ENCODE data around the gene CNOT10. TPM values are rescaled to one million over a fixed set of nuclear protein-coding genes. Genes with fewer than 3 reads are reported as not detected.

Gene CNOT10
- total and polyA plus RNA-seq, 4 experiments from 2014 or later: 33.6 to 47.6 (median 46.0) TPM

GRCh38 chr3:32691847-32692246 lies 6.9 kb downstream of the CNOT10 start:
- Mint-ChIP-seq H3K4me3 (no peak overlapping the region), H3K36me3 (peaks cover 12% of the 10 kb centered on the region in 2 donors), H3K9me3 (no peaks in the 10 kb centered on the region), H3K27me3 (no peaks in the 10 kb centered on the region), H3K27ac (no peak overlapping the region), H3K4me1 (peaks cover 19 to 46% (median 24%) of the 10 kb centered on the region in 4 donors)
- H3K4me3 ChIP-seq (ENCODE audit: low read length in 2 of 2): no peak overlapping the region
- no peak for DNase-seq
- no peaks in the 10 kb centered on the region for H3K9me3 ChIP-seq (ENCODE audit: control insufficient read depth in 1 of 2, low read length in 2 of 2)
- CTCF ChIA-PET (ENCODE audit: partially characterized antibody): interaction anchor here (0.8 kb wide), 1 partner anchor 182 kb away, joined by 3 read pairs; no protein-coding TSS in a partner anchor
- POLR2A ChIA-PET (ENCODE audit: partially characterized antibody): interaction anchor here (0.6 to 1.1 kb wide), 2 partner anchors 15 to 17 kb away, joined by 3 read pairs; no protein-coding TSS in a partner anchor
- intact Hi-C loops (cut with micrococcal nuclease): no loop called here
- no peaks in the 10 kb centered on the region for H3K36me3 ChIP-seq (ENCODE audit: insufficient read depth, low read length)
- no peaks in the 10 kb centered on the region for H3K27me3 ChIP-seq (ENCODE audit: insufficient read depth, low read length)
- H3K27ac ChIP-seq (ENCODE audit: low read depth, low read length): no peak overlapping the region
- peaks cover 16% of the 10 kb centered on the region for H3K4me1 ChIP-seq (ENCODE audit: insufficient read depth, low read length)

DNA sequence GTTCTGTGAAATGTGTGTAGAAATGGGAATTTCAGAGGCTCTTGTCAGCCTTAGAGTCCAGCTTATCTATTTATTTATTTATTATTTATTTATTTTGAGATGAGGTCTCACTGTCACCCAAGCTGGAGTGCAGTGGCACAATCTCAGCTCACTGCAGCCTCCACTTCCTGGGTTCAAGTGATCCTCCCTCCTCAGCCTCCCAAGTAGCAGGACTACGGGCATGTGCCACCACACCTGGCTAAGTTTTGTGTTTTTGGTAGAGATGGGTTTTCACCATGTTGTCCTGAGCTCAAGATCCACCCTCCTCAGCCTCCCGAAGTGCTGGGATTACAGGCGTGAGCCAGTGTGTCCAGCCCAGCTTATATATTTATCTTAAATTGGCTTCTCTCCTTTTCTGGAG lies 11.5 kb downstream of the CNOT10 start:
- DNase-seq: no peak
- CTCF ChIA-PET (ENCODE audit: partially characterized antibody): interaction anchor here (0.6 kb wide), 1 partner anchor 245 kb away, joined by 4 read pairs; no protein-coding TSS in a partner anchor
- H3K9me3 ChIP-seq (ENCODE audit: control insufficient read depth in 1 of 2, low read length in 2 of 2): no peaks in the 10 kb centered on the region
- Mint-ChIP-seq H3K36me3 (peaks cover 3 to 9% of the 10 kb centered on the region in 2 donors), H3K9me3 (no peaks in the 10 kb centered on the region), H3K4me1 (peaks cover 11 to 32% (median 17%) of the 10 kb centered on the region in 4 donors), H3K4me3 (peak overlapping the region in 1 of 8 donors; percentile 25), H3K27ac (no peak overlapping the region), H3K27me3 (no peaks in the 10 kb centered on the region)
- H3K4me3 ChIP-seq (ENCODE audit: low read length in 2 of 2): no peak overlapping the region
- H3K36me3 ChIP-seq (ENCODE audit: insufficient read depth, low read length): no peaks in the 10 kb centered on the region
- H3K27ac ChIP-seq (ENCODE audit: low read depth, low read length): no peak overlapping the region
- POLR2A ChIA-PET (ENCODE audit: partially characterized antibody): no interaction called here
- H3K27me3 ChIP-seq (ENCODE audit: insufficient read depth, low read length): no peaks in the 10 kb centered on the region
- intact Hi-C loops (cut with micrococcal nuclease): no loop called here
- peaks cover 8% of the 10 kb centered on the region for H3K4me1 ChIP-seq (ENCODE audit: insufficient read depth, low read length)

- H3K9me3 ChIP-seq (ENCODE audit: control insufficient read depth in 1 of 2, low read length in 2 of 2): no peaks in the 10 kb centered on the region
- Mint-ChIP-seq H3K4me3 (no peak overlapping the region), H3K27me3 (no peaks in the 10 kb centered on the region), H3K36me3 (peaks cover 8 to 12% of the 10 kb centered on the region in 2 donors), H3K9me3 (no peaks in the 10 kb centered on the region), H3K4me1 (peaks cover 20 to 34% (median 22%) of the 10 kb centered on the region in 4 donors), H3K27ac (no peak overlapping the region)
- no peak for DNase-seq
- ChIA-PET CTCF (ENCODE audit: partially characterized antibody) (interaction anchor here (1.0 kb wide), 1 partner anchor 10 kb away, joined by 3 read pairs; no protein-coding TSS in a partner anchor), POLR2A (ENCODE audit: partially characterized antibody) (interaction anchor here (1.0 kb wide), 1 partner anchor 13 kb away, joined by 3 read pairs; the partner anchor contains the start of gene CNOT10)
- H3K27me3 ChIP-seq (ENCODE audit: insufficient read depth, low read length): no peaks in the 10 kb centered on the region
- H3K4me1 ChIP-seq (ENCODE audit: insufficient read depth, low read length): peaks cover 3% of the 10 kb centered on the region
- intact Hi-C loops (cut with micrococcal nuclease): no loop called here
- H3K4me3 ChIP-seq (ENCODE audit: low read length in 2 of 2): no peak overlapping the region
- H3K36me3 ChIP-seq (ENCODE audit: insufficient read depth, low read length): no peaks in the 10 kb centered on the region
- no peak overlapping the region for H3K27ac ChIP-seq (ENCODE audit: low read depth, low read length)
Measured at GRCh38 chr3:32698506-32698905, 13.5 kb downstream of the CNOT10 start.

DNA sequence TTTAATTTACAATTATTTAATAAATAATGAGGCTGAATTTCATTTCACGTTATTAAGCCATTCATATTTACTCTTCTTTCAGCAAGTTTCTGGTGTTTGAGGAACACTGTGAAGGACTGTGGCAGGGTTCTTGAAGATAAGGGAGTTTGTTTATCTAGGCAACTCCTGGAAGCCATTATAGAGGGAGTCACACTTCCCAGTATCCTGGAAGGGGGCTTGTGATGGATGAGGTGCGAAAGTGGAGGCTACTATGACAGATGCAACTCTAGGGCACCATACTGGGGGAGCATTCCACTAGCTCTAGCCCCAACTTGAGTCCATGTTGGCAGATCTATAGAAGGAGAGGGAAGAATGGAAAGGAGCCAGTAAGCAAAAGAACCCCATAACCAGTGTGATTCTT lies 14.4 kb downstream of the CNOT10 start:
- no peak for DNase-seq
- peaks cover 21 to 37% (median 25%) of the 10 kb centered on the region in 4 donors for H3K4me1 Mint-ChIP-seq
- no peaks in the 10 kb centered on the region for H3K9me3 ChIP-seq (ENCODE audit: control insufficient read depth in 1 of 2, low read length in 2 of 2)
- no peak overlapping the region for H3K4me3 ChIP-seq (ENCODE audit: low read length in 2 of 2)
- H3K4me3 Mint-ChIP-seq: no peak overlapping the region
- H3K36me3 Mint-ChIP-seq: peaks cover 11 to 13% of the 10 kb centered on the region in 2 donors
- intact Hi-C loops (cut with micrococcal nuclease): no loop called here
- POLR2A ChIA-PET (ENCODE audit: partially characterized antibody): no interaction called here
- no peaks in the 10 kb centered on the region for H3K27me3 ChIP-seq (ENCODE audit: insufficient read depth, low read length)
- no peaks in the 10 kb centered on the region for H3K27me3 Mint-ChIP-seq
- H3K27ac Mint-ChIP-seq: peak overlapping the region in 1 of 7 donors; percentile 30
- CTCF ChIA-PET (ENCODE audit: partially characterized antibody): no interaction called here
- H3K9me3 Mint-ChIP-seq: no peaks in the 10 kb centered on the region
- H3K4me1 ChIP-seq (ENCODE audit: insufficient read depth, low read length): peaks cover 6% of the 10 kb centered on the region
- H3K27ac ChIP-seq (ENCODE audit: low read depth, low read length): no peak overlapping the region
- no peaks in the 10 kb centered on the region for H3K36me3 ChIP-seq (ENCODE audit: insufficient read depth, low read length)

DNA sequence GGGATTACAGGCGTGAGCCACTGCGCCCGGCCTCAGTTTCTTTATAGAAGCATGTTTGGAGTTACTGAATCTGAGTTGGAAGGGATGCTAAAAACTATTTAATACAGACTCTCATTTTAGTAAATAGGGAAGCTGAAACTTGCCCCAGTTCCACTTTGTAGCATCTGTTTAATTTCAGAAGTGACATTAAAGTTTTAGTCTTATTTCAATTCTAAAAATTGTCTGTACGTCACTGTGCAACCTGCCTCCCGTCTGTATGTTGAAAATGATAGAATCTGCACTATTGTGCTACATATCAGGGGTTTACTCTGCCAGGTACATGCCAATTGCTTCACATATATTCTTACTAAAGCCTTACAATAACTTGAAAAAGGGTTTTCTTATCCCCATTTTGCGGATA lies 15.3 kb downstream of the CNOT10 start:
- intact Hi-C loops (cut with micrococcal nuclease): no loop called here
- Mint-ChIP-seq H3K27ac (no peak overlapping the region), H3K36me3 (peaks cover 6 to 11% of the 10 kb centered on the region in 2 donors), H3K4me3 (no peak overlapping the region), H3K27me3 (no peaks in the 10 kb centered on the region), H3K9me3 (no peaks in the 10 kb centered on the region), H3K4me1 (peaks cover 18 to 31% (median 21%) of the 10 kb centered on the region in 4 donors)
- H3K36me3 ChIP-seq (ENCODE audit: insufficient read depth, low read length): no peaks in the 10 kb centered on the region
- peaks cover 6% of the 10 kb centered on the region for H3K4me1 ChIP-seq (ENCODE audit: insufficient read depth, low read length)
- H3K4me3 ChIP-seq (ENCODE audit: low read length in 2 of 2): no peak overlapping the region
- POLR2A ChIA-PET (ENCODE audit: partially characterized antibody): no interaction called here
- no peaks in the 10 kb centered on the region for H3K27me3 ChIP-seq (ENCODE audit: insufficient read depth, low read length)
- CTCF ChIA-PET (ENCODE audit: partially characterized antibody): interaction anchor here (0.7 kb wide), 1 partner anchor 14 kb away, joined by 3 read pairs; no protein-coding TSS in a partner anchor
- H3K9me3 ChIP-seq (ENCODE audit: control insufficient read depth in 1 of 2, low read length in 2 of 2): no peaks in the 10 kb centered on the region
- H3K27ac ChIP-seq (ENCODE audit: low read depth, low read length): no peak overlapping the region
- DNase-seq: no peak

GRCh38 chr3:32703491-32703972 lies 18.5 kb downstream of the CNOT10 start:
- Histone ChIP-seq H3K9me3 (ENCODE audit: control insufficient read depth in 1 of 2, low read length in 2 of 2) (no peaks in the 10 kb centered on the region), H3K4me3 (ENCODE audit: low read length in 2 of 2) (no peak overlapping the region), H3K27me3 (ENCODE audit: insufficient read depth, low read length) (no peaks in the 10 kb centered on the region), H3K36me3 (ENCODE audit: insufficient read depth, low read length) (no peaks in the 10 kb centered on the region), H3K27ac (ENCODE audit: low read depth, low read length) (no peak overlapping the region), H3K4me1 (ENCODE audit: insufficient read depth, low read length) (peaks cover 25% of the 10 kb centered on the region)
- POLR2A ChIA-PET (ENCODE audit: partially characterized antibody): no interaction called here
- Mint-ChIP-seq H3K9me3 (no peaks in the 10 kb centered on the region), H3K4me3 (no peak overlapping the region), H3K4me1 (peaks cover 25 to 32% (median 25%) of the 10 kb centered on the region in 4 donors), H3K27me3 (no peaks in the 10 kb centered on the region), H3K36me3 (peaks cover 19 to 21% of the 10 kb centered on the region in 2 donors), H3K27ac (peak overlapping the region in 2 of 7 donors; percentile 50 to 83)
- DNase-seq: no peak
- intact Hi-C loops (cut with micrococcal nuclease): no loop called here
- CTCF ChIA-PET (ENCODE audit: partially characterized antibody): no interaction called here

DNA sequence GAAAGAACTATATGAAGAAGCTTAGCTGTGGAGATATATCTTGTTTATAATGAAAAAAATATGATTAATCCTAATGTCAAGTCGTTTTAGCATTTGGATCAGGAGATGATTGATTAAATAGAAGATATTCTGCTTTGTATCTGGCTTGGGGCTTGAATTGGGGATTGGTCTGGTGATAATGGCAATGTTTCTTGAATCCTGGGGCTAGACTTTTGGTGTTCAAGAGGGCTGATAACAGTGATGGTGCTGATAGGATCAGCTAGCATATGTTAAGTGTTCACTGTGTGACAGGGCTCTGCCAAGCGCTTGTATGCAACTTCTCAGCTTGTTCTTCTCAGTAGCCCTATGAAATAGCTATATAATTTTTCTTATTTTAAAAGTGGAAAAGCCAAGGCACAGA lies 20.2 kb downstream of the CNOT10 start:
- peaks cover 25% of the 10 kb centered on the region for H3K4me1 ChIP-seq (ENCODE audit: insufficient read depth, low read length)
- ChIA-PET POLR2A (ENCODE audit: partially characterized antibody) (interaction anchor here (1.2 kb wide), 1 partner anchor 20 kb away, joined by 3 read pairs; the partner anchor contains the start of gene CNOT10), CTCF (ENCODE audit: partially characterized antibody) (interaction anchor here (1.0 to 1.4 kb wide), 3 partner anchors 20 to 668 kb away, joined by 3 to 6 read pairs (median 5); partner anchors contain the start of gene CNOT10)
- H3K4me3 ChIP-seq (ENCODE audit: low read length in 2 of 2): no peak overlapping the region
- Mint-ChIP-seq H3K27me3 (no peaks in the 10 kb centered on the region), H3K9me3 (no peaks in the 10 kb centered on the region), H3K4me1 (peaks cover 21 to 32% (median 24%) of the 10 kb centered on the region in 4 donors), H3K4me3 (no peak overlapping the region), H3K27ac (peak overlapping the region in 3 of 7 donors; percentile 10 to 15 (median 10)), H3K36me3 (peaks cover 31 to 37% of the 10 kb centered on the region in 2 donors)
- no peak for DNase-seq
- intact Hi-C loops (cut with micrococcal nuclease): no loop called here
- no peaks in the 10 kb centered on the region for H3K27me3 ChIP-seq (ENCODE audit: insufficient read depth, low read length)
- H3K36me3 ChIP-seq (ENCODE audit: insufficient read depth, low read length): peaks cover 5% of the 10 kb centered on the region
- H3K9me3 ChIP-seq (ENCODE audit: control insufficient read depth in 1 of 2, low read length in 2 of 2): no peaks in the 10 kb centered on the region
- no peak overlapping the region for H3K27ac ChIP-seq (ENCODE audit: low read depth, low read length)
